GM21515 (cell line): ENCODE measurements around the gene ELOVL7.
"Not testable (repeated sequence)": the region's sequence is repeated elsewhere in the genome, so short reads cannot be mapped to it uniquely, and the experiment has no call there.

Experiments
- ATAC-seq: cut with Tn5 transposase; IDR thresholded peaks from one replicate; pipeline ENCODE4 v1.9.1; 2021; ENCODE audit not compliant: unreplicated experiment

Gene ELOVL7

DNA sequence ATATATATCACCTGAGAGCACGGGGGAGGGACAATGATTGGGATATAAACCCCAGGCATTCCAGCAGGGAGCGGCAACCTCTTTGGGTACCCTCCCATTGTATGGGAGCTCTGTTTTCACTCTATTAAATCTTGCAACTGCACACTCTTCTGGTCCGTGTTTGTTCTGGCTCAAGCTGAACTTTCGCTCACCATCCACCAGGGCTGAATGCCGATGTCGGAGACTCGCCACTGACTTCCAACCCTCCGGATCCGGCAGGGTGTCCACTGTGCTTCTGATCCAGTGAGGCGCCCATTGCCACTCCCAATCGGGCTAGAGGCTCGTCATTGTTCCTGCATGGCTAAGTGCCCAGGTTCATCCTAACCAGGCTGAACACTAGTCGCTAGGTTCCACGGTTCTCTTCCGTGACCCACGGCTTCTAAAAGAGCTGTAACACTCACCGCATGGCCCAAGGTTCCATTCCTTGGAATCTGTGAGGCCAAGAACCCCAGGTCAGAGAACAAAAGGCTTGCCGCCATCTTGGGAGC, 48.6 kb downstream of the ELOVL7 start:
- not testable (repeated sequence) for ATAC-seq

DNA sequence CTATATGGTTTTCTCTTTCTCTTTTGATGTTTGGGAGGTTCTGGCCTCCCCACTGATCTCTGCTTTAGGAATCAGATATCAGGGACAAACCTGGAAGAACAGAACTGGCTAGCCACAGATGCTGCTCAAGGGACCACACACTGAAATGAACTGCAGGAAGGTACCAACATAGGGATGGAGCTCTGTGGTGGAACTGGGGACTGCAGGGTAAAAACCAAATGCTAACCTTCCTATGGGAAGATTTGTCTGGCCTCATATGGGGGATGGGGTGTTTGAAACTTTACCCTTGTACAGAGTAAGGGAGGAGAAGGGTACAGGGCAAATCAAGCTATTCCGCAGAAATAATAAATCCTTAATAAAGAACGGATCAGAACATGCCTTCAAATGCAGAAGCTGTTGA, 49.4 kb downstream of the ELOVL7 start:
- ATAC-seq, result no peak

- no peak for ATAC-seq
These were observed 51.6 kb downstream of the ELOVL7 start for GRCh38 chr5:60792438-60792837.

DNA sequence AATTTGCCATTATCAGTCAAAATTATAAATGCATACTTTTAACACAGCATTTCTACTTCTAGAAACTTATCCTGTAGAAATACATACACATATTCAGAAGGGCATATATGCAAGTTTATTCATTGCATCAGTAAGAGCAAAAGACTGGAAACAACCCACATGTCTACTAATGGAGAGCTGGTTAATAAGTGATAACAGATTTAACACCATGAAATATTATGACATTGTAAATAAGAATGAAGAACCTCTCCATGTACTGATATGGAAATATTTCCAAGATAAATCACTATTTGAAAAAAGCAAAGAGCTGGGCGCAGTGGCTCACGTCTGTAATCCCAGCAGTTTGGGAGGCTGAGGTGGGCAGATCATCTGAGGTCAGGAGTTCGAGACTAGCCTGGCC, 54.5 kb downstream of the ELOVL7 start:
- no peak for ATAC-seq

GRCh38 chr5:60788863-60789513, 55.1 kb downstream of the ELOVL7 start:
- ATAC-seq, result no peak

GRCh38 chr5:60779466-60779865, 64.6 kb downstream of the ELOVL7 start:
- ATAC-seq, result no peak

DNA sequence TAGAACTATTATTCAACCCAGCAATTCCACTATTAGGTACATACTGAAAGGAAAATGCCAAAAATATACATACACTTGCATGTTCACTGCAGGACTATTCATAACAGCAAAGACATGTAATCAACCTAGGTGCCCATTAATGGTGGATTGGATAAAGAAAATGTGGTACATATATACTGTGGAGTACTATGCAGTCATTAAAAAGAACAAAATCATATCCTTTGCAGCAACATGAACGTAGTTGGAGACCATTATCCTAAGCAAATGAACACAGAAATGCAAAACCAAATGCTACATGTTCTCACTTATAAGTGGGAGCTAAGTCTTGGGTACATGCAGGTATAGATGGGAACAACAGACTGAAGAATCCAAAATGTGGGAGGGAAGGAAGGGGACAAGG, 67.7 kb downstream of the ELOVL7 start:
- no peak for ATAC-seq

DNA sequence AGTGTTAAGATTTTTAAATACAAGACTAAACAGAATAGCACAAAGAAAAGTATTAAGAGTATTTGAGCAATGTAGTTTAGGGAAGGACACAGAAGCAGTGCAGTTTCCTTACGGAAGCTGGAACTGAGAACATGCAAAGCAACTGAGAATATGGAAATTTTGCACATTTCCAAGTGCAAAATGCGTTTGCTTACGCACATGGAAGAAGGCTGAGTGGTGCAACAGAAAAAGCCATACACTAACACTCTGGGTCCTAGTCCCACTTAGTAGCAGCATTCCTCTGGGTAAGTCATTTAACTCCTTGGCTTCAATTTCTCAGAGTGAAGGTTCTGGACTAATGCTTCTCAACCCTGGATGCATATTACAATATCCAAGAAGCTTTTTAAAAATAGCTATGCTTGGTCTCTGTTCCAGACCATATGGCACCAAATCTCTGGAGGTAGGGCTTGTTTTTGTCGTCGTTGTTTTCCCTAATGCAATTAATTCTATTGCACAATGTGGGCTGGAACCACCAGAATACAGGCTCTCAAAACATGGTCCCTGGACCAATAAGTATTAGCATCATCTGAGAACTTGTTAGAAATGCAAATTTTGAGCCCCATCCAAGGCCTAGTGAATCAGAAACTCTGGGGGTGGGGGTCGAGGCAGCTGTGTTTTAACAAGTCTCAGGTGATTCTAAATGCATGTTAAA, 78.9 kb downstream of the ELOVL7 start:
- ATAC-seq, result no peak

DNA sequence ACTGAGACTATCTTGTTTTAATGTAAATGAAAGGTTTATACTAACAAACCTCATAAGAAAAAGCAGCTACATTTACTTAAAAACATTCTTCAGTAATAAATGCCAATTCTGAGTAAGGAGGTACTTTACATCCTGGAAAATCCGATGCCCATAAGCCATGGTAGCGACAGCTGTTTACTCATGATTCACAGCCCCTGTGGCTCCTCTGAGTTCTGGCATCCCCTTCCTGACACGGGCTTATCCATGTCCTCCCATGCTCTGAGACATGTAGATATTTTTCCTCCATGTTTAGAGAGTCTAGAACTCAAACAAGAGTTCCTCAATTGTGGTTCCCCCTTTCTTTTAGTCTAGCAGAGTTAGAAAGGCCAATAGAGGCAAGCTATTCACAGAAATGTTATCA, 81.0 kb downstream of the ELOVL7 start:
- no peak for ATAC-seq

- ATAC-seq, result no peak
These were observed 89.6 kb downstream of the ELOVL7 start for GRCh38 chr5:60754495-60754894.

- no peak for ATAC-seq
These were observed 99.4 kb downstream of the ELOVL7 start for GRCh38 chr5:60744682-60745081.

GRCh38 chr5:60743511-60744314, 100.4 kb downstream of the ELOVL7 start:
- ATAC-seq, result no peak

DNA sequence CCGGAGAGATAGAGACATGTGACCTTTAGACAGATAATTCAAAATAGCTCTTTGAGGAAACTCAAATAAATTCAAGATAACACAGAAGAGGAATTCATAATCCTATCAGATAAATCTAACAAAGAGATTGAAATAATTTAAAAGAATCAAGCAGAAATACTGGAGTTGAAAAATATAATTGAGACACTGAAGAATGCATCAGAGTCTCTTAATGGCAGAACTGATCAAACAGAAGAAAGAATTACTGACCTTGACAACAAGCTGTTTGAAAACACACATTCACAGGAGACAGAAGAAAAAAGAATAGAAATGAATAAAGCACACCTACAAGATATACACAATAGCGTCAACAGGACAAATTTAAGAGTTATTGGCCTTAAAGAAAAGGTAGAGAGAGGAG, 103.7 kb downstream of the ELOVL7 start:
- no peak for ATAC-seq

DNA sequence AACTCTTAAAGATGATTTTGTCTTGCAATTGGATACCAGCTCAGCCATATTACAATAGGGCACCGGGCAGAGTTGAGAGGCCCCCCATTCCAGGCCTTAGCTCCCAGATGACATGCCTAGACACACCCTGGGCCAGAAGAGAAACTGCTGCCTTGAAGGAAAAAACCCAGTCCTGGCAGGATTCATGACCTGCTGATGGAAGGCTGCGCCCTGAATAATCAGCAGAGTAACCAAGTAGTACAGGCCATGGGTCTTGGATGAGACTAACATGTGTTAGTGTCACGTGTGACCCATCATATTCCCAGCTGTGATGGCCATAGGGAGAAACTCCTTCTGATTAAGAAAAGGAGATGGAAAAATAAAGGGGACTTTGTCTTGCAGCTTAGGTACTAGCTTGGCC, 105.1 kb downstream of the ELOVL7 start:
- ATAC-seq, result no peak

DNA sequence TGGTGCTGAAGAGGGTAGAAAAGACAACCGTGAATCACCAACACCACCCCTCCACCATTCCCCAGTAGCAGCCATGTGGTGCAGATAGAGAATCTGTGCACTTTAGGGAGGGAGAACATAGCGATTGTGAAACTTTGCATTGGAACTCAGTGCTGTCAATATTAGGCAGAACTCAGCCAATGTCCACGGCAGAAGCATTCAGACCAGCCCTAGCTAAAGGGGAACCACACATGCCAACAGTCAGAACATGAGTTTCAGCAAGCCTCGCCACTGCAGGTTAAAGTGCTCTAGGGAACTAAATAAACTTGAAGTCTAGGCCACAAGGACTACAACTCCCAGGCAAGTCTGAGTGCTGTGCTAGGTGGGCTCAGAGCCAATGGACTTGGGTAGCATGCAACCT, 105.6 kb downstream of the ELOVL7 start:
- no peak for ATAC-seq

- ATAC-seq, result not testable (repeated sequence)
These were observed 113.2 kb downstream of the ELOVL7 start for GRCh38 chr5:60730858-60731257.

- ATAC-seq, result no peak
These were observed 116.9 kb downstream of the ELOVL7 start for GRCh38 chr5:60727033-60727679.

DNA sequence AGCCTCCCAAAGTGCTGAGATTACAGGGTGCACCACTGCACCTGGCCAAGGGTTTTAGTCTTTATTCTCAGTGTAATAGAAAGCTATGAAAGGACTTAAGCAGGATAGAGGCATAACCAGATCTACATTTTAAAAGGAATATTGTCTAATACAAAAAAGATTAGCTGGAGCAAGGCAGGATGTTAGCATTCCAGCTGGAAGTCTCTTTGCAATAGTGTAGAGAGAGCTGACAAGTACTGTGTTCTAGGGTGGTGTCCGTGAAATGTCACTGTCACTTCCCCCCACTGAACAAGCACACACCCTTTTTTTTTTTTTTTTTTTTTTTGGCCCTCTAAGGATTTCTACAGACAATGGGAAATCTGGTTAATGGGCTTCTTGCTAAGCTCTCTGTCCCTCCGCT, 119.9 kb downstream of the ELOVL7 start:
- ATAC-seq, result no peak

GRCh38 chr5:60722416-60722815, 121.7 kb downstream of the ELOVL7 start:
- no peak for ATAC-seq

- no peak for ATAC-seq
These were observed 124.7 kb downstream of the ELOVL7 start for GRCh38 chr5:60719329-60719728.

GRCh38 chr5:60718166-60718892, 125.7 kb downstream of the ELOVL7 start:
- no peak for ATAC-seq
